PC-3 (cell line): Measurements from ENCODE around the gene KLHL34.

Experiments
- EZH2phosphoT487 ChIP-seq: fragments of 300-600 bp; sonication (generic); IDR thresholded peaks from 2 replicates; pipeline ENCODE4 v1.6.1; 2018; ENCODE audit warnings: mild to moderate bottlenecking, antibody characterized with exemption, low read length, borderline replicate concordance
- TF ChIP-seq, protein P1 (sequence below): fragments of 300-600 bp; sonication (generic); conservative IDR thresholded peaks from 2 replicates; pipeline ENCODE4 v1.5.1; 2017; ENCODE audit warnings: antibody characterized with exemption, low read depth, mild to moderate bottlenecking, low read length

DNA sequence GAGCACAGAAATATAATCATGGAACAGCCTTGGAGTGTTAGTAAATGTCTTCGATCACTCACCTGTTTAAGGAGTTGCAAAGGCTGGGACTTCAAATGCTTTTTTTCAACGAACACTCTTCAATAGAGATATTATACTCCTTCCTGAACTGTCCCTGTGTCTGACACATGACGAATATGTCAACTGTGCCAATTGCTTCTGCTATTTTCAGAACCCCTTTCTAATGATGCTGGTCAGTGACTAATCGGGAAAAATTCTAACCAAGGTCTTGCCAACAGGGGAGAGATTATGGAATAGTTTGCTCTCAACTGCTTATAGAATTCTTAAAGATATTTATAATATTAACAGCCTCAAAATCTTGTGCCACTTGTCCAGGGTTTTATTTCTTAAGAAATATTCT is 8.5 kb upstream of the KLHL34 start:
- TF ChIP-seq, protein P1, sequence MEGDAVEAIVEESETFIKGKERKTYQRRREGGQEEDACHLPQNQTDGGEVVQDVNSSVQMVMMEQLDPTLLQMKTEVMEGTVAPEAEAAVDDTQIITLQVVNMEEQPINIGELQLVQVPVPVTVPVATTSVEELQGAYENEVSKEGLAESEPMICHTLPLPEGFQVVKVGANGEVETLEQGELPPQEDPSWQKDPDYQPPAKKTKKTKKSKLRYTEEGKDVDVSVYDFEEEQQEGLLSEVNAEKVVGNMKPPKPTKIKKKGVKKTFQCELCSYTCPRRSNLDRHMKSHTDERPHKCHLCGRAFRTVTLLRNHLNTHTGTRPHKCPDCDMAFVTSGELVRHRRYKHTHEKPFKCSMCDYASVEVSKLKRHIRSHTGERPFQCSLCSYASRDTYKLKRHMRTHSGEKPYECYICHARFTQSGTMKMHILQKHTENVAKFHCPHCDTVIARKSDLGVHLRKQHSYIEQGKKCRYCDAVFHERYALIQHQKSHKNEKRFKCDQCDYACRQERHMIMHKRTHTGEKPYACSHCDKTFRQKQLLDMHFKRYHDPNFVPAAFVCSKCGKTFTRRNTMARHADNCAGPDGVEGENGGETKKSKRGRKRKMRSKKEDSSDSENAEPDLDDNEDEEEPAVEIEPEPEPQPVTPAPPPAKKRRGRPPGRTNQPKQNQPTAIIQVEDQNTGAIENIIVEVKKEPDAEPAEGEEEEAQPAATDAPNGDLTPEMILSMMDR: no peak
- no peak for TF ChIP-seq EZH2phosphoT487
